MM.1S (cell line): Measurements from ENCODE around the gene BTNL3.

Source experiments
- DNase-seq: peaks from one replicate; pipeline ENCODE4 v3.0.0-alpha.2; 2015
- H2AFZ ChIP-seq: fragments of 300-600 bp; sonication (generic); 2 replicates; pipeline ENCODE4 v1.6.0; 2016; ENCODE audit warnings: antibody characterized with exemption, low read length
- H3F3A ChIP-seq: fragments of 300-600 bp; sonication (generic); 2 replicates; pipeline ENCODE4 v1.6.1; 2016; ENCODE audit warnings: mild to moderate bottlenecking, antibody characterized with exemption, low read length, moderate library complexity, mixed read lengths; ENCODE audit not compliant: insufficient read depth
- H3K27ac ChIP-seq: fragments of 300-600 bp; sonication (generic); 2 replicates; pipeline ENCODE4 v1.5.1; 2016; ENCODE audit warnings: mild to moderate bottlenecking, low read length
- H3K27me3 ChIP-seq: fragments of 300-600 bp; sonication (generic); replicated peaks from 2 replicates; pipeline ENCODE4 v1.6.0; 2016; ENCODE audit warnings: low read length; ENCODE audit not compliant: insufficient read depth
- H3K36me3 ChIP-seq: fragments of 300-600 bp; sonication (generic); replicated peaks from 2 replicates; pipeline ENCODE4 v1.6.1; 2016; ENCODE audit warnings: mild to moderate bottlenecking, low read length, mixed read lengths; ENCODE audit not compliant: insufficient read depth
- H3K4me1 ChIP-seq: fragments of 300-600 bp; sonication (generic); 2 replicates; pipeline ENCODE4 v1.6.1; 2016; ENCODE audit warnings: low read length, mixed read lengths
- H3K4me2 ChIP-seq: fragments of 300-600 bp; sonication (generic); 2 replicates; pipeline ENCODE4 v1.6.0; 2016; ENCODE audit warnings: low read depth, low read length
- H3K4me3 ChIP-seq: fragments of 300-600 bp; sonication (generic); 2 replicates; pipeline ENCODE4 v1.5.1; 2016; ENCODE audit warnings: low read length, mixed read lengths
- H3K79me2 ChIP-seq: fragments of 300-600 bp; sonication (generic); 2 replicates; pipeline ENCODE4 v1.6.1; 2016; ENCODE audit warnings: mixed run types, low read length, mixed read lengths
- H3K9ac ChIP-seq: fragments of 300-600 bp; sonication (generic); 2 replicates; pipeline ENCODE4 v1.6.1; 2016; ENCODE audit warnings: low read length, mixed read lengths
- H3K9me2 ChIP-seq: fragments of 300-600 bp; sonication (generic); replicated peaks from 2 replicates; pipeline ENCODE4 v1.6.1; 2016; ENCODE audit warnings: mild to moderate bottlenecking, low read length, mixed read lengths; ENCODE audit not compliant: insufficient read depth
- H3K9me3 ChIP-seq: fragments of 300-600 bp; sonication (generic); replicated peaks from 2 replicates; pipeline ENCODE4 v1.6.1; 2016; ENCODE audit warnings: mild to moderate bottlenecking, low read length, mixed read lengths; ENCODE audit not compliant: insufficient read depth
- H4K20me1 ChIP-seq: fragments of 300-600 bp; sonication (generic); 2 replicates; pipeline ENCODE4 v1.6.1; 2016; ENCODE audit warnings: mild to moderate bottlenecking, low read length, moderate library complexity, mixed read lengths; ENCODE audit not compliant: insufficient read depth
- CTCF ChIP-seq: fragments of 300-600 bp; sonication (generic); IDR thresholded peaks from 2 replicates; pipeline ENCODE4 v1.5.1; 2016; ENCODE audit warnings: antibody characterized with exemption, low read length, mixed read lengths
- EZH2 ChIP-seq: fragments of 300-600 bp; sonication (generic); optimal IDR thresholded peaks from 2 replicates; pipeline ENCODE3; 2017; ENCODE audit warnings: low read depth, mild to moderate bottlenecking, antibody characterized with exemption, low read length, mixed read lengths
- EZH2phosphoT487 ChIP-seq: fragments of 300-600 bp; sonication (generic); IDR thresholded peaks from 2 replicates; pipeline ENCODE4 v1.6.1; 2018; ENCODE audit warnings: antibody characterized with exemption, low read length

Gene BTNL3

GRCh38 chr5:180990882-180991242 is 2.2 kb downstream of the BTNL3 start:
- Histone ChIP-seq H3K79me2 (no peaks in the 10 kb centered on the region), H3K9me2 (no peaks in the 10 kb centered on the region), H2AFZ (no peak overlapping the region), H3K36me3 (no peaks in the 10 kb centered on the region), H3K4me3 (no peak overlapping the region), H3K9ac (no peak overlapping the region), H3K9me3 (no peaks in the 10 kb centered on the region), H3K4me1 (no peaks in the 10 kb centered on the region), H3K4me2 (no peak overlapping the region), H3K27ac (no peak overlapping the region), H3F3A (no peaks in the 10 kb centered on the region), H4K20me1 (no peaks in the 10 kb centered on the region), H3K27me3 (no peaks in the 10 kb centered on the region)
- TF ChIP-seq EZH2phosphoT487 (no peak), CTCF (no peak), EZH2 (no peak)
- DNase-seq: no peak

- H3K36me3 ChIP-seq: no peaks in the 10 kb centered on the region
- no peaks in the 10 kb centered on the region for H3K9me3 ChIP-seq
- H3K27ac ChIP-seq: no peak overlapping the region
- no peaks in the 10 kb centered on the region for H3F3A ChIP-seq
- TF ChIP-seq EZH2phosphoT487 (no peak), EZH2 (no peak), CTCF (no peak)
- H3K27me3 ChIP-seq: no peaks in the 10 kb centered on the region
- no peak overlapping the region for H3K4me3 ChIP-seq
- H2AFZ ChIP-seq: no peak overlapping the region
- no peaks in the 10 kb centered on the region for H3K9me2 ChIP-seq
- H4K20me1 ChIP-seq: no peaks in the 10 kb centered on the region
- no peaks in the 10 kb centered on the region for H3K79me2 ChIP-seq
- DNase-seq: no peak
- H3K9ac ChIP-seq: no peak overlapping the region
- H3K4me1 ChIP-seq: no peaks in the 10 kb centered on the region
- H3K4me2 ChIP-seq: no peak overlapping the region
Observed at GRCh38 chr5:181001947-181002346, 13.3 kb downstream of the BTNL3 start.

- Histone ChIP-seq H3K4me2 (no peak overlapping the region), H3K79me2 (no peaks in the 10 kb centered on the region), H3F3A (no peaks in the 10 kb centered on the region), H4K20me1 (no peaks in the 10 kb centered on the region), H3K9me3 (no peaks in the 10 kb centered on the region), H3K4me1 (no peaks in the 10 kb centered on the region), H3K9me2 (no peaks in the 10 kb centered on the region), H3K36me3 (no peaks in the 10 kb centered on the region), H3K27ac (no peak overlapping the region), H3K27me3 (no peaks in the 10 kb centered on the region), H3K9ac (no peak overlapping the region), H2AFZ (no peak overlapping the region), H3K4me3 (no peak overlapping the region)
- no peak for TF ChIP-seq CTCF
- TF ChIP-seq EZH2phosphoT487: no peak
- no peak for TF ChIP-seq EZH2
- no peak for DNase-seq
Observed at GRCh38 chr5:181005791-181006190, 17.1 kb downstream of the BTNL3 start.
